Esophagus squamous epithelium (tissue), 4 donors: ENCODE data around the gene PHACTR3.

Source experiments
- POLR2A ChIP-seq, 4 donors: fragments of 450-650 bp; IDR thresholded peaks; one replicate each; pipeline ENCODE4 v1.6.1; 2017; ENCODE audit warnings: antibody characterized with exemption in 4 of 4, mild to moderate bottlenecking in 4 of 4, moderate library complexity in 3 of 4
- TF ChIP-seq, protein P1 (sequence below), 6 experiments: fragments of 450-650 bp in 4 of 6; fragments of 200-600 bp in 2 of 6; sonication (generic) in 2 of 6; IDR thresholded peaks; one replicate each; pipeline ENCODE4 v1.5.1; 2016 to 2019; ENCODE audit warnings: antibody characterized with exemption in 6 of 6, mild to moderate bottlenecking in 4 of 6, moderate library complexity in 4 of 6

DNA sequence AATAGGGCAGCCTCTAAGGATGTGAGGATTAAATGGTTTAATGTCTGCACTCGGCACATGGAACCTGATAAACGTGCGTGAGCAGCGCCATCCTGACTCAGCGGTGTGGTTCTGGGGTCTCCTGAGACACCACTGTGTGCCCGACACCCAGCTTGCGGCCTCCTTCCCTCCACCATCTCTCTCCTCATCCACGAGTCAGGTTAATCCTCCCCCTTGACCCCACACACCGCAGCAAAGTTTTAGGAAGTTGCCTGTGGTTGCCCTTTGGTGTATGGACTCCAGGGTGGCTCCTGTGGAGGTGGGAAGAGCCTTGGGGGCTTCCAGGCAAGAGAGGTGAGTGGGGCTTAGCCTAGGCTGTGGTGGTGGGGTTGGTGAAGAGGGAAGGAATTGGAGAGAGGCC, 68.2 kb downstream of the PHACTR3 start:
- TF ChIP-seq, protein P1, sequence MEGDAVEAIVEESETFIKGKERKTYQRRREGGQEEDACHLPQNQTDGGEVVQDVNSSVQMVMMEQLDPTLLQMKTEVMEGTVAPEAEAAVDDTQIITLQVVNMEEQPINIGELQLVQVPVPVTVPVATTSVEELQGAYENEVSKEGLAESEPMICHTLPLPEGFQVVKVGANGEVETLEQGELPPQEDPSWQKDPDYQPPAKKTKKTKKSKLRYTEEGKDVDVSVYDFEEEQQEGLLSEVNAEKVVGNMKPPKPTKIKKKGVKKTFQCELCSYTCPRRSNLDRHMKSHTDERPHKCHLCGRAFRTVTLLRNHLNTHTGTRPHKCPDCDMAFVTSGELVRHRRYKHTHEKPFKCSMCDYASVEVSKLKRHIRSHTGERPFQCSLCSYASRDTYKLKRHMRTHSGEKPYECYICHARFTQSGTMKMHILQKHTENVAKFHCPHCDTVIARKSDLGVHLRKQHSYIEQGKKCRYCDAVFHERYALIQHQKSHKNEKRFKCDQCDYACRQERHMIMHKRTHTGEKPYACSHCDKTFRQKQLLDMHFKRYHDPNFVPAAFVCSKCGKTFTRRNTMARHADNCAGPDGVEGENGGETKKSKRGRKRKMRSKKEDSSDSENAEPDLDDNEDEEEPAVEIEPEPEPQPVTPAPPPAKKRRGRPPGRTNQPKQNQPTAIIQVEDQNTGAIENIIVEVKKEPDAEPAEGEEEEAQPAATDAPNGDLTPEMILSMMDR (IDR thresholded peaks at IDR 0.05), result no peak
- TF ChIP-seq POLR2A (IDR thresholded peaks at IDR 0.05), result no peak
